Measurements from ENCODE around the gene PCSK5.

The PCSK5 gene

DNA sequence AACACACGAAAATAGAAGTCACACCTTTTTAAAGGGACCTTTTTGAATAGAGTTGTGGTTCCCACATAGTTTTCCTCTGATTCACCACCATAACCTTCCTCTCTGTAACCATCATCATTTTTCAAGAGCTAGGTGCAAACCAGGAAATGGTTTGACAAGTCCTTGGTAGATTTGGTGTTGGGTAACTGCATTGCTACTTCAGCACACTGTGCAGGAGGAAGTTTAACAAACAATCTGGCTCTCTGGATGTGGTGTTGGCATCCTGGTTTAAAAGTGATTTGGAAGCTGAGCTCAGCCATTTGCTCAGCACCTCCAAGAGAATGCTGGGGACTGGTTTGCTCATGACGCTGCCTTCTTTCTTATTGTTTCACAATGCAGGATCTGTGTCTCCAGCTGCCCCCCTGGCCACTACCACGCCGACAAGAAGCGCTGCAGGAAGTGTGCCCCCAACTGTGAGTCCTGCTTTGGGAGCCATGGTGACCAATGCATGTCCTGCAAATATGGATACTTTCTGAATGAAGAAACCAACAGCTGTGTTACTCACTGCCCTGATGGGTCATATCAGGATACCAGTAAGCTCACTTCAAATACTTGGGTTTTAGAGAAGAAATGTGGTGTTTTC is 290.7 kb downstream of the PCSK5 start:
- peak; percentile 48 for DNase-seq (ENCODE audit: low spot score)
- CTCF ChIA-PET, result interaction anchor here (0.6 to 0.7 kb wide), 2 partner anchors 90 to 122 kb away, joined by 3 to 5 read pairs; no protein-coding TSS in a partner anchor
- POLR2A ChIA-PET (ENCODE audit: low non-redundant PET), result no interaction called here
- TF ChIP-seq, protein P1, sequence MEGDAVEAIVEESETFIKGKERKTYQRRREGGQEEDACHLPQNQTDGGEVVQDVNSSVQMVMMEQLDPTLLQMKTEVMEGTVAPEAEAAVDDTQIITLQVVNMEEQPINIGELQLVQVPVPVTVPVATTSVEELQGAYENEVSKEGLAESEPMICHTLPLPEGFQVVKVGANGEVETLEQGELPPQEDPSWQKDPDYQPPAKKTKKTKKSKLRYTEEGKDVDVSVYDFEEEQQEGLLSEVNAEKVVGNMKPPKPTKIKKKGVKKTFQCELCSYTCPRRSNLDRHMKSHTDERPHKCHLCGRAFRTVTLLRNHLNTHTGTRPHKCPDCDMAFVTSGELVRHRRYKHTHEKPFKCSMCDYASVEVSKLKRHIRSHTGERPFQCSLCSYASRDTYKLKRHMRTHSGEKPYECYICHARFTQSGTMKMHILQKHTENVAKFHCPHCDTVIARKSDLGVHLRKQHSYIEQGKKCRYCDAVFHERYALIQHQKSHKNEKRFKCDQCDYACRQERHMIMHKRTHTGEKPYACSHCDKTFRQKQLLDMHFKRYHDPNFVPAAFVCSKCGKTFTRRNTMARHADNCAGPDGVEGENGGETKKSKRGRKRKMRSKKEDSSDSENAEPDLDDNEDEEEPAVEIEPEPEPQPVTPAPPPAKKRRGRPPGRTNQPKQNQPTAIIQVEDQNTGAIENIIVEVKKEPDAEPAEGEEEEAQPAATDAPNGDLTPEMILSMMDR (conservative IDR thresholded peaks at IDR 0.05; ENCODE audit: low read depth), result no peak
- H3K27ac ChIP-seq, result no peak overlapping the region

DNA sequence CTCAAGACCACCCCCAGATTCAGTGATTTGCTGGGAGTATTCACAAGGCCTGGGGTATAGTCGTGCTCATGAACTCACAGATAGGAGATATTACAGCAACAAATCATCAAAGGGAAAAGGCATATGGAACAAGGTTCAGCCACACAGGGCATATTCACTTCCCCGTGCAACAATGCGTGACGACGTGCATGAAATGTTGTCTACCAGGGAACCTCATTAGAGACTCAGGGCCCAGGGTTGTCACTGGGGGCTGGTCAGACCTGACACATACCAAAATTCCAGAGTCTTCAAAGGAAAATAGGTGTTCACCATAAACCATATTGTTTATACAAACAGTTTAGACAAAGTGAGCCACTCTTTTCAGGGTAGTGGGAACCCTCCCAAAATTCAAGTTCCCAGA is 291.3 kb downstream of the PCSK5 start:
- no peak for DNase-seq (ENCODE audit: low spot score)
- ChIA-PET CTCF (no interaction called here), POLR2A (ENCODE audit: low non-redundant PET) (no interaction called here)
- TF ChIP-seq, protein P1 (conservative IDR thresholded peaks at IDR 0.05; ENCODE audit: low read depth), result no peak
- H3K27ac ChIP-seq, result no peak overlapping the region

DNA sequence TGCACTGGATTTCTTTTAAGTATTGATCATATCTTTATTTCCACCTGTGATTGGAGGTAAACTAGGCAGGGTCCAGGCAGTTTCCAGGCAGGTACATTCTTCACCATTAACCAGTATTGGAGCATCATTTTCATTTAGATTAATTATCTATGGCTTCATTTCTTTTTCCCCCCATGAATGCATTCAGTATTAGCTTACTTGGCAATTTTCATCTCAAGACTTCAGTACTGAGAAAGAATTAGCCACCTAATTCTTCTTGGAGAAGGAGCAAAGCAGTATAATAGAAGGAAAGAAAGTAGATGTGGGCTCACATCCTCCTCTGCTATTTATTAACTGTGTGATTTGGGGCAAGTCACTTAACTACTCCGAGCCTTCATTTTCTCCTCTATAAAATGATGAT is 295.0 kb downstream of the PCSK5 start:
- ChIA-PET POLR2A (ENCODE audit: low non-redundant PET) (no interaction called here), CTCF (no interaction called here)
- DNase-seq (ENCODE audit: low spot score), result no peak
- H3K27ac ChIP-seq, result no peak overlapping the region
- TF ChIP-seq, protein P1 (conservative IDR thresholded peaks at IDR 0.05; ENCODE audit: low read depth), result no peak

DNA sequence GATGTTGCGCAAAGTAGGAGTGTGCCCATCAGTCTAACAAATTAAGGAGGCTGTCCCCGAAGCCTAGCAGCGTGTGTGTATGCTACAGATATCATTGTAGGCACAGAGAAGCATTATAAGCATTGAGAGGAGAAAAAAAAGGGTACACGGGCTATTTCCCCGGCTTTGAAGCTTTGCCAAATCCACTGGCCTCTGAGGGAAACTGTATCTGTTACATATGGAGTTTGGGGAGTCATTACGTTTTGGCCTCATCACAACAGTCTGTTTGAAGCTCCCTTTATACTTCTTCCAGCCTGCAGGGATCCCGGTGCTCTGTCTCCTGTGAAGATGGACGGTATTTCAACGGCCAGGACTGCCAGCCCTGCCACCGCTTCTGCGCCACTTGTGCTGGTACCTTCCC is 297.8 kb downstream of the PCSK5 start:
- ChIA-PET POLR2A (ENCODE audit: low non-redundant PET) (no interaction called here), CTCF (no interaction called here)
- no peak overlapping the region for H3K27ac ChIP-seq
- TF ChIP-seq, protein P1 (conservative IDR thresholded peaks at IDR 0.05; ENCODE audit: low read depth), result no peak
- no peak for DNase-seq (ENCODE audit: low spot score)

DNA sequence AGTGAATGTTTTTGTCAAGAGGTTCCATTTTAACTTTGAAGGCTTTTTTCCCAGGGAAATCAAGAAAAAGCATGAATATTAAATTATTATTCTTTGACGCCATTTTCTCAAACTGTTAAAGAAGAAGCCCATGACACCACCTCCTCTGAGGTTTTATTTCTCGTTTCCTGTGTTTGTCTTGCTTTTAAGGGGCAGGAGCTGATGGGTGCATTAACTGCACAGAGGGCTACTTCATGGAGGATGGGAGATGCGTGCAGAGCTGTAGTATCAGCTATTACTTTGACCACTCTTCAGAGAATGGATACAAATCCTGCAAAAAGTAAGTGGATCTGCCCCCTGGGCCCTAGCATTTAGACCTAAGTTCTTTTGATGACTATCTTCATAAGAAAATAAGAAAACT is 298.4 kb downstream of the PCSK5 start:
- DNase-seq (ENCODE audit: low spot score), result no peak
- H3K27ac ChIP-seq, result no peak overlapping the region
- TF ChIP-seq, protein P1 (conservative IDR thresholded peaks at IDR 0.05; ENCODE audit: low read depth), result no peak
- ChIA-PET CTCF (no interaction called here), POLR2A (ENCODE audit: low non-redundant PET) (no interaction called here)

DNA sequence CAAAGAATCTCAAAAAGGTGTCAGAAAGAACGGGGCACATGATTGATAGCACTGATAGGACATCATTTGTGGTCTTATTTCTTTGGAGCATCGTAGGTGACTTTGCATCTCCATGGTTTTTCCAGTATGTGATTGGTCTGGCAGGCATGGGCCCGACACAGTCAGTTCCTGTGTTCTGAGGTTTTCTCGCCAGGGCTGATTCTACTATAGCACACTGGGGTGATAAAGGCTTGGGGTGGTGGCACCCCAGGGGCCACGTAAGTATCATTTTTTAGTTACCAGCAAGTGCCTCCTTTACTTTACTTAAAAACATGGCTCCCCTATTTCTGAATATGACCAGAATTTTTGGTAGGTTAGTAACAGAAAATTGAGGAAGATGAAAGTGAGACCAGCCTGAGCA is 301.0 kb downstream of the PCSK5 start:
- TF ChIP-seq, protein P1 (conservative IDR thresholded peaks at IDR 0.05; ENCODE audit: low read depth), result no peak
- no peak for DNase-seq (ENCODE audit: low spot score)
- ChIA-PET CTCF (no interaction called here), POLR2A (ENCODE audit: low non-redundant PET) (no interaction called here)
- no peak overlapping the region for H3K27ac ChIP-seq
